Neural progenitor cell (in vitro differentiated cells): ENCODE measurements around the gene KCNAB1. TPM values are rescaled to one million over a fixed set of nuclear protein-coding genes. Genes with fewer than 3 reads are reported as not detected.

Source experiments
- DNase-seq: peaks from one replicate; pipeline ENCODE4 v3.0.0-alpha.2; 2016; ENCODE audit warnings: low spot score
- H2AFZ ChIP-seq: fragments of 200-600 bp; sonication (generic); replicated peaks from 2 replicates; pipeline ENCODE4 v1.6.1; 2016; ENCODE audit warnings: antibody characterized with exemption
- H3F3A ChIP-seq: fragments of 200-600 bp; sonication (generic); 2 replicates; pipeline ENCODE4 v1.6.1; 2016; ENCODE audit warnings: antibody characterized with exemption, low read depth
- H3K27ac ChIP-seq: fragments of 200-600 bp; sonication (generic); 2 replicates; pipeline ENCODE4 v1.5.1; 2016; ENCODE audit warnings: mild to moderate bottlenecking
- H3K27me3 ChIP-seq: fragments of 200-600 bp; sonication (generic); 2 replicates; pipeline ENCODE4 v1.6.1; 2016; ENCODE audit warnings: mild to moderate bottlenecking, moderate library complexity
- H3K36me3 ChIP-seq: fragments of 200-600 bp; sonication (generic); 2 replicates; pipeline ENCODE4 v1.5.1; 2016
- H3K4me1 ChIP-seq: fragments of 200-600 bp; sonication (generic); 2 replicates; pipeline ENCODE4 v1.6.1; 2016; ENCODE audit warnings: mixed run types
- H3K4me2 ChIP-seq: fragments of 200-600 bp; sonication (generic); 2 replicates; pipeline ENCODE4 v1.6.1; 2016
- H3K4me3 ChIP-seq: fragments of 200-600 bp; sonication (generic); 2 replicates; pipeline ENCODE4 v1.5.1; 2016
- H3K79me2 ChIP-seq: fragments of 200-600 bp; sonication (generic); 2 replicates; pipeline ENCODE4 v1.6.1; 2016; ENCODE audit warnings: low read depth
- H3K9ac ChIP-seq: fragments of 200-600 bp; sonication (generic); 2 replicates; pipeline ENCODE4 v1.6.1; 2016
- H3K9me3 ChIP-seq: fragments of 200-600 bp; sonication (generic); 2 replicates; pipeline ENCODE4 v1.5.1; 2016; ENCODE audit warnings: low read depth
- H4K20me1 ChIP-seq: fragments of 200-600 bp; sonication (generic); 2 replicates; pipeline ENCODE4 v1.6.1; 2016; ENCODE audit warnings: low read depth
- H3K27ac Mint-ChIP-seq: 3 replicates; pipeline ENCODE4 v1.8.0; 2021; ENCODE audit warnings: mixed read lengths
- H3K27me3 Mint-ChIP-seq: 2 replicates; pipeline ENCODE4 v1.8.0; 2022; ENCODE audit warnings: low read depth, mild to moderate bottlenecking, inconsistent platforms, moderate library complexity, mixed read lengths; ENCODE audit not compliant: insufficient read depth
- H3K36me3 Mint-ChIP-seq: 3 replicates; pipeline ENCODE4 v1.8.0; 2021; ENCODE audit warnings: mixed read lengths
- H3K4me1 Mint-ChIP-seq: 3 replicates; pipeline ENCODE4 v1.8.0; 2021; ENCODE audit warnings: mixed read lengths
- H3K4me3 Mint-ChIP-seq: 3 replicates; pipeline ENCODE4 v1.8.0; 2021; ENCODE audit warnings: mild to moderate bottlenecking, moderate library complexity, mixed read lengths
- H3K9me3 Mint-ChIP-seq: 3 replicates; pipeline ENCODE4 v1.8.0; 2020; ENCODE audit warnings: mixed read lengths
- EZH2 ChIP-seq: fragments of 200-600 bp; sonication (generic); IDR thresholded peaks from 2 replicates; pipeline ENCODE4 v1.6.1; 2017; ENCODE audit warnings: antibody characterized with exemption, mild to moderate bottlenecking, moderate library complexity
- EZH2phosphoT487 ChIP-seq: fragments of 200-600 bp; sonication (generic); IDR thresholded peaks from 2 replicates; pipeline ENCODE4 v1.6.1; 2017; ENCODE audit warnings: antibody characterized with exemption
- total RNA-seq: library from RNA; depleted of rRNA; stranded (reverse); fragments of >200 nt; gene quantifications from 2 replicates; pipeline ENCODE4 v1.2.3, GENCODE V29; 2015; ENCODE audit warnings: low replicate concordance
- TF ChIP-seq, protein P1 (sequence below): fragments of 200-600 bp; sonication (generic); IDR thresholded peaks from 2 replicates; pipeline ENCODE4 v1.5.1; 2017; ENCODE audit warnings: antibody characterized with exemption, mild to moderate bottlenecking

KCNAB1 gene
- total RNA-seq, 1 donor from 2014 or later, result 0.24 TPM

DNA sequence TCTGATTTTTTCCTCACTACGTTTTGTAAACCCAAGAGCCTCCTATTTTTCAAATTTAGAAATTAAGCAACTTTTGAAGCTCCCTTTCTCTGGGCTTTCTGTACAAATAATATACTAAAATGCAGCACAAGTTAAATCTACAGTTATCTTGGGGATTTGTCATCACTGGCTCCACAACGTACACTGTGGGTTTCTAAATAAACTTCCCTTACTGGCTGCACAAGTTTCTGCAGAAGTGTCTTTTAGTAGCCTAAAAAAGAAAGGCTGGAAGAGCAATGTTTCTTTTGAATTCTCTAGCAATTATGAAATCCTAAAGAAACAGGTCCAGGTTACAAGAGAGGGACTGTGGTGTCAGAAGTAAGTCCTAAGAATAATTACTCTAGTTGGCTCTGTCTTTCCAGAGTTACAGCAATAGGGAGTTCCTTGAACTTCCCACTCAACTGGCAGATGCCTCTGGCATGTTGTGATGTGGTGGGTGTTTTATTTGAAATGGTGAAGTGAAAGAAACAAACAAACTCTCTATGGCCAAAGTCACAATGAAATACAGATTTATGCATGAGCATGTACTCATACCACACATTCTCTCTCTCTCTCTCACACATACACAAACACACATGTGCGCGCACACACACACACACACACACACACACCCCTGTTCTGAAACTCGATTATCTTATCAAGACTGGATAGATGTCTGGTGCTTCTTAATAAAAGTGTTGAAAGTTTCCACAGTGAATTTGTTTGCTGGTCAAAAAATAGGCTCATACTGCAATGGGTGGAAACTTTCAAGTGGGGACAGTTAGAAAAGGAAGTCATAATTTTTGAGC is 236.4 kb downstream of the KCNAB1 start:
- H2AFZ ChIP-seq, result no peak overlapping the region
- no peak overlapping the region for H3K27ac Mint-ChIP-seq
- no peaks in the 10 kb centered on the region for H3K36me3 Mint-ChIP-seq
- no peak for DNase-seq
- H3K4me2 ChIP-seq, result no peak overlapping the region
- no peak overlapping the region for H3K4me3 Mint-ChIP-seq
- peaks cover 6% of the 10 kb centered on the region for H3K27me3 Mint-ChIP-seq
- H3K4me3 ChIP-seq, result no peak overlapping the region
- no peaks in the 10 kb centered on the region for H3K9me3 Mint-ChIP-seq
- H4K20me1 ChIP-seq, result no peaks in the 10 kb centered on the region
- no peaks in the 10 kb centered on the region for H3K9me3 ChIP-seq
- no peak overlapping the region for H3K27ac ChIP-seq
- no peaks in the 10 kb centered on the region for H3K4me1 Mint-ChIP-seq
- H3K27me3 ChIP-seq, result no peaks in the 10 kb centered on the region
- no peaks in the 10 kb centered on the region for H3K79me2 ChIP-seq
- no peaks in the 10 kb centered on the region for H3F3A ChIP-seq
- no peak overlapping the region for H3K9ac ChIP-seq
- TF ChIP-seq, protein P1, sequence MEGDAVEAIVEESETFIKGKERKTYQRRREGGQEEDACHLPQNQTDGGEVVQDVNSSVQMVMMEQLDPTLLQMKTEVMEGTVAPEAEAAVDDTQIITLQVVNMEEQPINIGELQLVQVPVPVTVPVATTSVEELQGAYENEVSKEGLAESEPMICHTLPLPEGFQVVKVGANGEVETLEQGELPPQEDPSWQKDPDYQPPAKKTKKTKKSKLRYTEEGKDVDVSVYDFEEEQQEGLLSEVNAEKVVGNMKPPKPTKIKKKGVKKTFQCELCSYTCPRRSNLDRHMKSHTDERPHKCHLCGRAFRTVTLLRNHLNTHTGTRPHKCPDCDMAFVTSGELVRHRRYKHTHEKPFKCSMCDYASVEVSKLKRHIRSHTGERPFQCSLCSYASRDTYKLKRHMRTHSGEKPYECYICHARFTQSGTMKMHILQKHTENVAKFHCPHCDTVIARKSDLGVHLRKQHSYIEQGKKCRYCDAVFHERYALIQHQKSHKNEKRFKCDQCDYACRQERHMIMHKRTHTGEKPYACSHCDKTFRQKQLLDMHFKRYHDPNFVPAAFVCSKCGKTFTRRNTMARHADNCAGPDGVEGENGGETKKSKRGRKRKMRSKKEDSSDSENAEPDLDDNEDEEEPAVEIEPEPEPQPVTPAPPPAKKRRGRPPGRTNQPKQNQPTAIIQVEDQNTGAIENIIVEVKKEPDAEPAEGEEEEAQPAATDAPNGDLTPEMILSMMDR, result no peak
- TF ChIP-seq EZH2phosphoT487, result no peak
- TF ChIP-seq EZH2, result no peak
- no peaks in the 10 kb centered on the region for H3K36me3 ChIP-seq
- peaks cover 10% of the 10 kb centered on the region for H3K4me1 ChIP-seq

DNA sequence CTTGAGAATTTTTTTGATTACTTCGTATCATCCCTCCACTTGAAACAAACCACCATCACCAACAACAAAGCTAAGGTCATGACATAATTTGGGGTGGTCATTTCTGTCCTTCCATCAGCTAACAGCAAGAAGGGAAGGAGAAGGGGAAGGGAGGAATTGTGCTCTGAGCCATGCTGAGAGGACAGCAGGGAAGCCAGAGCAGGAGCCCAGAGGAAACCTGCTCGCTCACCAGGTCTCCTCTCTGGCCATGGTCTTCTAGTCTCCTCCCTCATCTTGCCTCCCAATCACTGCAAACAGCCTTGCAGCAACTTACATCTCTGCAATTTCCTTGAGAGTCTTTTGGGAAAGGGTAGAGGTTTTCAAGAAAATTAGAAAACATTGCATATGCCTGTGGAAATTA is 237.9 kb downstream of the KCNAB1 start:
- Histone ChIP-seq H3K27me3 (no peaks in the 10 kb centered on the region), H3K27ac (no peak overlapping the region), H3K4me1 (peaks cover 18% of the 10 kb centered on the region), H3K79me2 (no peaks in the 10 kb centered on the region), H2AFZ (peak overlapping the region; percentile 47), H3K9ac (no peak overlapping the region), H3K9me3 (no peaks in the 10 kb centered on the region), H4K20me1 (no peaks in the 10 kb centered on the region), H3K4me3 (no peak overlapping the region), H3F3A (no peaks in the 10 kb centered on the region), H3K36me3 (no peaks in the 10 kb centered on the region), H3K4me2 (no peak overlapping the region)
- Mint-ChIP-seq H3K27ac (no peak overlapping the region), H3K36me3 (no peaks in the 10 kb centered on the region), H3K9me3 (no peaks in the 10 kb centered on the region), H3K4me3 (no peak overlapping the region), H3K27me3 (peaks cover 2% of the 10 kb centered on the region), H3K4me1 (no peaks in the 10 kb centered on the region)
- DNase-seq, result no peak
- TF ChIP-seq, protein P1, result no peak
- no peak for TF ChIP-seq EZH2phosphoT487

DNA sequence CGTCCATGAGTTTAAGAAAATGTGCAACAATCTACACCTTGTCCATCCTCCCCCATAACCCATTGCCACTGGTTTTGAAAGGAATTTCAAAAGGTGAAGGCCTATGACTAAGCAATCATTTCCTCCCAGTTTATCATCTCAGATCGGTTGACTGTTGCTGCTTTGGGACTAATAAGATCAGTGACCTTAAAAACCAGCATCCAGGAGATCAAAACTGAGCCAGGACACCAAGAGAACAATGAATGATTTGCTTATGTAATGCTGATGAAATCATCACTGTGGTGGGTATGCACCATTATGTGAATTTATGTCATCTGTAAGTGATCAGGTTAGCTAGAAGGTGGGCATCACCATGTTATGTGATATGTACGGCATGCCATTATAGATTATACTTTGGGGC is 239.0 kb downstream of the KCNAB1 start:
- no peak overlapping the region for H3K4me3 Mint-ChIP-seq
- Histone ChIP-seq H3K79me2 (no peaks in the 10 kb centered on the region), H3K27me3 (no peaks in the 10 kb centered on the region), H2AFZ (peak overlapping the region; percentile 9), H3K9ac (no peak overlapping the region), H3K4me1 (peaks cover 16% of the 10 kb centered on the region), H3K9me3 (no peaks in the 10 kb centered on the region), H4K20me1 (no peaks in the 10 kb centered on the region), H3K4me2 (no peak overlapping the region), H3K4me3 (no peak overlapping the region), H3K27ac (no peak overlapping the region), H3F3A (no peaks in the 10 kb centered on the region), H3K36me3 (no peaks in the 10 kb centered on the region)
- no peak overlapping the region for H3K27ac Mint-ChIP-seq
- H3K36me3 Mint-ChIP-seq, result no peaks in the 10 kb centered on the region
- peaks cover 2% of the 10 kb centered on the region for H3K27me3 Mint-ChIP-seq
- no peaks in the 10 kb centered on the region for H3K9me3 Mint-ChIP-seq
- TF ChIP-seq EZH2phosphoT487, result no peak
- no peak for TF ChIP-seq EZH2
- TF ChIP-seq, protein P1, result no peak
- no peaks in the 10 kb centered on the region for H3K4me1 Mint-ChIP-seq
- no peak for DNase-seq
